HG02973 (cell line): ENCODE results near the gene GJD3.

Experiments
- ATAC-seq: cut with Tn5 transposase; IDR thresholded peaks from one replicate; pipeline ENCODE4 v1.9.1; 2021; ENCODE audit warnings: moderate library complexity; ENCODE audit not compliant: unreplicated experiment

Gene GJD3

GRCh38 chr17:40314584-40314956 lies 50.0 kb downstream of the GJD3 start:
- ATAC-seq: no peak

GRCh38 chr17:40313668-40314583 lies 50.6 kb downstream of the GJD3 start:
- no peak for ATAC-seq
